GM10248 (cell line): ENCODE data around the gene COPZ1.
"Not testable (repeated sequence)": the region's sequence is repeated elsewhere in the genome, so short reads cannot be mapped to it uniquely, and the experiment has no call there.

Source experiments
- CTCF ChIA-PET: fragments of 300-600 bp; sonication (Branson Sonifier 250); formaldehyde crosslinking; extraction: SDS; loops from one replicate; lab custom pipeline; 2021; ENCODE audit warnings: antibody characterized with exemption; lab: Yijun Ruan, JAX
- POLR2A ChIA-PET: fragments of 350-650 bp; sonication (Branson Sonifier 250); formaldehyde crosslinking; extraction: SDS; loops from one replicate; lab custom pipeline; 2020; ENCODE audit warnings: antibody characterized with exemption; lab: Yijun Ruan, JAX
- DNase-seq: peaks from one replicate; pipeline ENCODE4 v3.0.0; 2012; ENCODE audit errors: extremely low spot score
- TF ChIP-seq, protein P1 (sequence below): IDR thresholded peaks from 2 replicates; pipeline ENCODE4 v1.5.1; 2012; ENCODE audit warnings: mild to moderate bottlenecking, low read depth; ENCODE audit errors: extremely low read depth, missing control alignments, control extremely low read depth

COPZ1 gene

GRCh38 chr12:54280468-54281260, 44.3 kb upstream of the COPZ1 start, which contains the start of gene HNRNPA1:
Gene HNRNPA1, plus strand, starts transcription at chr12:54280726. Its CDS starts 82 bp downstream, at chr12:54280808.
- peak; percentile 92 for DNase-seq
- ChIA-PET POLR2A (interaction anchor here (0.5 to 2.8 kb wide), 19 partner anchors 8 to 1582 kb away, joined by 3 to 49 read pairs (median 4); partner anchors contain the start of genes COPZ1 and TARBP2), CTCF (interaction anchor here (0.9 to 2.9 kb wide), 8 partner anchors 13 to 119 kb away, joined by 3 to 15 read pairs (median 6); partner anchors contain the start of gene COPZ1)
- TF ChIP-seq, protein P1, sequence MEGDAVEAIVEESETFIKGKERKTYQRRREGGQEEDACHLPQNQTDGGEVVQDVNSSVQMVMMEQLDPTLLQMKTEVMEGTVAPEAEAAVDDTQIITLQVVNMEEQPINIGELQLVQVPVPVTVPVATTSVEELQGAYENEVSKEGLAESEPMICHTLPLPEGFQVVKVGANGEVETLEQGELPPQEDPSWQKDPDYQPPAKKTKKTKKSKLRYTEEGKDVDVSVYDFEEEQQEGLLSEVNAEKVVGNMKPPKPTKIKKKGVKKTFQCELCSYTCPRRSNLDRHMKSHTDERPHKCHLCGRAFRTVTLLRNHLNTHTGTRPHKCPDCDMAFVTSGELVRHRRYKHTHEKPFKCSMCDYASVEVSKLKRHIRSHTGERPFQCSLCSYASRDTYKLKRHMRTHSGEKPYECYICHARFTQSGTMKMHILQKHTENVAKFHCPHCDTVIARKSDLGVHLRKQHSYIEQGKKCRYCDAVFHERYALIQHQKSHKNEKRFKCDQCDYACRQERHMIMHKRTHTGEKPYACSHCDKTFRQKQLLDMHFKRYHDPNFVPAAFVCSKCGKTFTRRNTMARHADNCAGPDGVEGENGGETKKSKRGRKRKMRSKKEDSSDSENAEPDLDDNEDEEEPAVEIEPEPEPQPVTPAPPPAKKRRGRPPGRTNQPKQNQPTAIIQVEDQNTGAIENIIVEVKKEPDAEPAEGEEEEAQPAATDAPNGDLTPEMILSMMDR = no peak

DNA sequence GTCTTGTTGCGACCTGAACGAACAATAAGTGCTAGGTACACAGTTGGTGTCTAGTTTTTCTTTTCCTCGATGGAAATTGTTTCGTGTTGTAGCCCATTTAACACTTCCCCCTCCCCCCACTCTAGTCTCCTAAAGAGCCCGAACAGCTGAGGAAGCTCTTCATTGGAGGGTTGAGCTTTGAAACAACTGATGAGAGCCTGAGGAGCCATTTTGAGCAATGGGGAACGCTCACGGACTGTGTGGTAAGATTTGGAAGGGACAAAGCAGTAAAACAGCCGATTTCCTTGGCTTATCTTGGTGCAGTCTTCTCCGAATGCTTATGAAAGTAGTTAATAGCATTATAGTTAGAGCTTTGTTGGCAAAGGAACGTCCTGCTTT, 43.7 kb upstream of the COPZ1 start:
- ChIA-PET POLR2A (interaction anchor here (0.7 to 2.8 kb wide), 5 partner anchors 9 to 44 kb away, joined by 4 to 49 read pairs (median 4); partner anchors contain the start of gene COPZ1), CTCF (interaction anchor here (1.2 to 2.9 kb wide), 4 partner anchors 23 to 98 kb away, joined by 7 to 15 read pairs (median 8); partner anchors contain the start of gene COPZ1)
- not testable (repeated sequence) for DNase-seq

DNA sequence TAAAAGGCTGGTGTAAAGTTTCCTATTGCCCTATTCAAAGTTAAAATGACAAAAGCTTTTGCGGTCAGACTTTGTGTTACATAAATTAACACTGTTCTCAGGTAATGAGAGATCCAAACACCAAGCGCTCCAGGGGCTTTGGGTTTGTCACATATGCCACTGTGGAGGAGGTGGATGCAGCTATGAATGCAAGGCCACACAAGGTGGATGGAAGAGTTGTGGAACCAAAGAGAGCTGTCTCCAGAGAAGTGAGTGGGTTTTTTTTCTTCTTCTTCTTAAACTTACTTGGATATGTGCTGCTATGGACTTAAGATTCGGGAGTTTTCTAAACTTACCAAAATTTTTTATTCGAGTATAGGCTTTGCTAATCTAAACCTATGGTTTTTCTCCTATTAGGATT, 43.2 kb upstream of the COPZ1 start:
- ChIA-PET POLR2A (interaction anchor here (0.7 to 2.8 kb wide), 5 partner anchors 9 to 43 kb away, joined by 4 to 49 read pairs (median 4); partner anchors contain the start of gene COPZ1), CTCF (interaction anchor here (2.1 to 2.9 kb wide), 2 partner anchors 29 to 98 kb away, joined by 7 to 15 read pairs; no protein-coding TSS in a partner anchor)
- not testable (repeated sequence) for DNase-seq

DNA sequence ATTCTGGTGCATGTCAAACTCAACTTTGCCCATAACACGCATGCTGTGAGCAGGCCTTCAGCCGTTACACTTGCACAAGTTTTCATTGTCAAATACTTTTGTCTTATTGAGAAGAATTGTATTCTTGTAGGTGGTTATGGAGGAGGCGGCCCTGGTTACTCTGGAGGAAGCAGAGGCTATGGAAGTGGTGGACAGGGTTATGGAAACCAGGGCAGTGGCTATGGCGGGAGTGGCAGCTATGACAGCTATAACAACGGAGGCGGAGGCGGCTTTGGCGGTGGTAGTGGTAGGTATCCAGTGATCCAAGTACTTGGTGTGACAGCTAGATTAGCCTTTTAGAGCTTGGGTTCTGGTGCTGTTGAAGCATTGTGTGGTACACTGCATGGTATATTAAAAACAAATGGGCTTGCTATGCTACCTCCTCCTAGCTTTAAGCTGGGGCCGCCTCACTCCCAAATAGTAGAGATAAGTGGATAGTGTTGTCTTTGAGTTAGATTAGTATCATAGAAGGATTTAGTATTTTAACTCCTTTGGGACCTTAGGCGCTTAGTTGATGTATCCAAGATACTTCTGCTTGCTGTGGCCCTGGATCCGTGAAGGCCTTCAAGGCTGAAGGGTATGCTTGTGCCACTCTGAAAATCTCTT, 41.9 kb upstream of the COPZ1 start:
- ChIA-PET POLR2A (interaction anchor here (0.6 to 0.7 kb wide), 2 partner anchors 42 kb away, joined by 3 read pairs; partner anchors contain the start of gene COPZ1), CTCF (interaction anchor here (1.3 to 4.8 kb wide), 2 partner anchors 12 to 54 kb away, joined by 4 to 57 read pairs; no protein-coding TSS in a partner anchor)
- DNase-seq = no peak
- TF ChIP-seq, protein P1 = no peak

DNA sequence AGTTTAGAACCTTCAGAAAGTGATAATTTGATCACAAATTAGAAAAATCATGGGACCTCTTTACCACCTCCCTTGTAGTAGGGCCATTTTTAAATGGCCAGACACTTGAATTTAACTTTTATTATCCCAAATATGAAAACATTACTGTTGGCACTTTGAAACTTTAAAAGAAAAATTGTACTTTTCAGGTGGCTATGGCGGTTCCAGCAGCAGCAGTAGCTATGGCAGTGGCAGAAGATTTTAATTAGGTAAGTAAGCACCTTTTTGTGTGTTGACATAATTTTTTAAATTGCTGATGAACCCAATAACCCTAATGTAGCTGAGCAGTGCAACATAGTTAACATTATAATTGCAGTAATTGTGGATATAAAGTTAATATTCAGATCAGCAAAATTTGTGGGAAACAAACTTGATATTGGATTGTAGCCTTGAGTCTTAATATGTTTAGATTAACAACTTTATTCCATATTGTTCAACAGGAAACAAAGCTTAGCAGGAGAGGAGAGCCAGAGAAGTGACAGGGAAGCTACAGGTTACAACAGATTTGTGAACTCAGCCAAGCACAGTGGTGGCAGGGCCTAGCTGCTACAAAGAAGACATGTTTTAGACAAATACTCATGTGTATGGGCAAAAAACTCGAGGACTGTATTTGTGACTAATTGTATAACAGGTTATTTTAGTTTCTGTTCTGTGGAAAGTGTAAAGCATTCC, 40.7 kb upstream of the COPZ1 start:
- not testable (repeated sequence) for DNase-seq
- CTCF ChIA-PET = interaction anchor here (1.0 to 4.8 kb wide), 4 partner anchors 11 to 95 kb away, joined by 3 to 57 read pairs (median 3); no protein-coding TSS in a partner anchor
- POLR2A ChIA-PET = interaction anchor here (0.7 to 1.2 kb wide), 2 partner anchors 31 to 41 kb away, joined by 3 to 6 read pairs; partner anchors contain the start of gene COPZ1

GRCh38 chr12:54285150-54286041, 39.5 kb upstream of the COPZ1 start:
- TF ChIP-seq, protein P1 = peak; percentile 5
- POLR2A ChIA-PET = interaction anchor here (1.7 to 1.8 kb wide), 2 partner anchors 11 to 74 kb away, joined by 7 to 9 read pairs; no protein-coding TSS in a partner anchor
- no peak for DNase-seq
- CTCF ChIA-PET = interaction anchor here (1.0 to 4.8 kb wide), 9 partner anchors 9 to 94 kb away, joined by 3 to 57 read pairs (median 3); no protein-coding TSS in a partner anchor
